SK-N-SH (cell line): ENCODE measurements around the gene FAM135A. TPM values are rescaled to one million over a fixed set of nuclear protein-coding genes. Genes with fewer than 3 reads are reported as not detected.

Experiments used
- CTCF ChIA-PET: fragments of 300-600, 350-600 bp; formaldehyde crosslinking; extraction: SDS; loops from one replicate; lab custom pipeline; 2021; lab: Yijun Ruan, JAX
- POLR2A ChIA-PET: fragments of 350-600 bp; sonication (Branson Sonifier 250); formaldehyde crosslinking; extraction: SDS; loops from one replicate; lab custom pipeline; 2020; ENCODE audit warnings: antibody characterized with exemption, inconsistent platforms; lab: Yijun Ruan, JAX
- DNase-seq: peaks from one replicate; pipeline ENCODE4 v3.0.0; 2012
- H2AFZ ChIP-seq: fragments of 200-600 bp; sonication (generic); 2 replicates; pipeline ENCODE4 v1.8.1; 2016; ENCODE audit warnings: antibody characterized with exemption, mild to moderate bottlenecking, low read depth
- H3F3A ChIP-seq: fragments of 200-600 bp; sonication (generic); replicated peaks from 2 replicates; pipeline ENCODE3; 2016; ENCODE audit warnings: antibody characterized with exemption, mild to moderate bottlenecking; ENCODE audit not compliant: insufficient read depth
- H3K27ac ChIP-seq, 2 experiments: fragments of 200-500 bp in 1 of 2; fragments of 200-600 bp in 1 of 2; sonication (Bioruptor generic) in 1 of 2; sonication (generic), shearing (Covaris generic) in 1 of 2; 2 replicates each; pipeline versions ENCODE4 v1.5.1 to v1.6.1; 2014 to 2016; ENCODE audit warnings: low read depth in 2 of 2, inconsistent platforms in 1 of 2, low read length in 1 of 2, mild to moderate bottlenecking in 1 of 2, mixed read lengths in 1 of 2
- H3K27me3 ChIP-seq: fragments of 200-600 bp; sonication (generic), shearing (Covaris generic); 2 replicates; pipeline ENCODE4 v1.6.1; 2016; ENCODE audit warnings: mixed run types; ENCODE audit not compliant: insufficient read depth
- H3K36me3 ChIP-seq, 2 experiments: fragments of 200-500 bp in 1 of 2; fragments of 200-600 bp in 1 of 2; sonication (Bioruptor generic) in 1 of 2; sonication (generic) in 1 of 2; replicated peaks in 1 of 2; 2 replicates each; pipeline versions ENCODE3 to v1.5.1; 2014 to 2016; ENCODE audit warnings: low read length in 1 of 2, mild to moderate bottlenecking in 1 of 2; ENCODE audit not compliant: insufficient read depth in 2 of 2, control insufficient read depth in 1 of 2
- H3K4me1 ChIP-seq, 2 experiments: fragments of 200-500 bp in 1 of 2; fragments of 200-600 bp in 1 of 2; sonication (Bioruptor generic) in 1 of 2; sonication (generic), shearing (Covaris generic) in 1 of 2; 2 replicates each; pipeline versions ENCODE4 v1.5.1 to v1.6.1; 2014 to 2016; ENCODE audit warnings: low read depth in 1 of 2, low read length in 1 of 2, mixed run types in 1 of 2; ENCODE audit not compliant: insufficient read depth in 2 of 2, control insufficient read depth in 1 of 2
- H3K4me2 ChIP-seq: fragments of 200-600 bp; sonication (generic), shearing (Covaris generic); 2 replicates; pipeline ENCODE4 v1.6.1; 2017; ENCODE audit warnings: mixed run types
- H3K4me3 ChIP-seq, 2 experiments: fragments of 200-500 bp in 1 of 2; fragments of 200-600 bp in 1 of 2; sonication (Bioruptor generic) in 1 of 2; sonication (generic), shearing (Covaris generic) in 1 of 2; 2 replicates each; pipeline versions ENCODE4 v1.5.1 to v1.8.1; 2014 to 2016; ENCODE audit warnings: low read depth in 2 of 2, inconsistent platforms in 1 of 2, low read length in 1 of 2, mild to moderate bottlenecking in 1 of 2, mixed read lengths in 1 of 2, moderate library complexity in 1 of 2
- H3K79me2 ChIP-seq: fragments of 200-600 bp; sonication (generic); 2 replicates; pipeline ENCODE4 v1.8.1; 2017; ENCODE audit warnings: mild to moderate bottlenecking; ENCODE audit not compliant: insufficient read depth
- H3K9ac ChIP-seq: fragments of 200-600 bp; sonication (generic); 2 replicates; pipeline ENCODE4 v1.6.1; 2017; ENCODE audit warnings: mixed run types
- H3K9me2 ChIP-seq: fragments of 200-600 bp; sonication (generic); 2 replicates; pipeline ENCODE4 v1.6.1; 2017; ENCODE audit warnings: mixed run types
- H3K9me3 ChIP-seq: fragments of 200-600 bp; sonication (generic); 2 replicates; pipeline ENCODE4 v1.6.1; 2017; ENCODE audit warnings: mixed run types, mild to moderate bottlenecking, moderate library complexity
- H4K20me1 ChIP-seq: fragments of 200-600 bp; sonication (generic); 2 replicates; pipeline ENCODE4 v1.6.1; 2017; ENCODE audit warnings: mild to moderate bottlenecking, mixed run types; ENCODE audit not compliant: insufficient read depth
- CHD2 ChIP-seq: fragments of 150-350 bp; IDR thresholded peaks from 2 replicates; pipeline ENCODE4 v1.6.1; 2018; ENCODE audit warnings: low read length; ENCODE audit not compliant: partially characterized antibody
- EP300 ChIP-seq, 2 experiments: IDR thresholded peaks; 2 replicates each; pipeline versions ENCODE4 v1.4.0 to v1.6.1; 2012; ENCODE audit warnings: borderline replicate concordance in 1 of 2, low read depth in 1 of 2, low read length in 1 of 2
- EZH2phosphoT487 ChIP-seq: fragments of 200-600 bp; sonication (generic); IDR thresholded peaks from 2 replicates; pipeline ENCODE4 v1.6.1; 2017; ENCODE audit warnings: low read depth, mixed run types, mild to moderate bottlenecking, antibody characterized with exemption, moderate library complexity, borderline replicate concordance
- FOSL2 ChIP-seq: IDR thresholded peaks from 2 replicates; pipeline ENCODE4 v1.4.0; 2012; ENCODE audit warnings: low read depth, mild to moderate bottlenecking, moderate library complexity, borderline replicate concordance
- FOXM1 ChIP-seq: IDR thresholded peaks from 2 replicates; pipeline ENCODE4 v1.4.0; 2012; ENCODE audit warnings: low read depth, mild to moderate bottlenecking
- GABPA ChIP-seq: IDR thresholded peaks from 2 replicates; pipeline ENCODE4 v1.4.0; 2012; ENCODE audit warnings: low read depth, mild to moderate bottlenecking
- JUND ChIP-seq: IDR thresholded peaks from 2 replicates; pipeline ENCODE4 v1.4.0; 2012
- MEF2A ChIP-seq: IDR thresholded peaks from 2 replicates; pipeline ENCODE4 v1.4.0; 2012; ENCODE audit warnings: low read depth, borderline replicate concordance
- NFIC ChIP-seq: IDR thresholded peaks from 2 replicates; pipeline ENCODE4 v1.4.0; 2012; ENCODE audit warnings: borderline replicate concordance
- RCOR1 ChIP-seq: fragments of 150-350 bp; IDR thresholded peaks from 2 replicates; pipeline ENCODE4 v1.6.1; 2017; ENCODE audit warnings: antibody characterized with exemption, low read length
- RFX5 ChIP-seq: IDR thresholded peaks from 2 replicates; pipeline ENCODE4 v1.6.1; 2012; ENCODE audit warnings: mild to moderate bottlenecking, improper control_type of control experiment, low read length
- SIN3A ChIP-seq: IDR thresholded peaks from 2 replicates; pipeline ENCODE4 v1.6.1; 2012; ENCODE audit warnings: low read depth, mild to moderate bottlenecking, low read length, moderate library complexity, borderline replicate concordance
- TCF12 ChIP-seq: IDR thresholded peaks from 2 replicates; pipeline ENCODE4 v1.4.0; 2012
- TEAD4 ChIP-seq: IDR thresholded peaks from 2 replicates; pipeline ENCODE4 v1.4.0; 2012; ENCODE audit warnings: mild to moderate bottlenecking, borderline replicate concordance; ENCODE audit not compliant: insufficient read depth
- WGBS: methylation state at CpG from one replicate; pipeline ENCODE4 v1.1.6; 2017; ENCODE audit warnings: low lambda C conversion rate; 5-methylcytosine and 5-hydroxymethylcytosine counted together
- polyA plus RNA-seq, 3 experiments: library from polyadenylated mRNA; depleted of rRNA; stranded (reverse); fragments of >200 nt; gene quantifications; 2 replicates each; pipeline ENCODE4 v1.2.3, GENCODE V29; 2012
- TF ChIP-seq, protein P1 (sequence below): IDR thresholded peaks from 2 replicates; pipeline ENCODE4; 2012
- TF ChIP-seq, protein P2 (sequence below): IDR thresholded peaks from 2 replicates; pipeline ENCODE4 v1.4.0; 2012; ENCODE audit warnings: low read depth, borderline replicate concordance
- TF ChIP-seq, protein P3 (sequence below): fragments of 200-600 bp; sonication (generic); IDR thresholded peaks from 2 replicates; pipeline ENCODE4 v1.6.1; 2017; ENCODE audit warnings: antibody characterized with exemption, mild to moderate bottlenecking, moderate library complexity

The FAM135A gene
- polyA plus RNA-seq, 1 of the 3 experiments (the other 2 are of a cell fraction) = 2.6 TPM

DNA sequence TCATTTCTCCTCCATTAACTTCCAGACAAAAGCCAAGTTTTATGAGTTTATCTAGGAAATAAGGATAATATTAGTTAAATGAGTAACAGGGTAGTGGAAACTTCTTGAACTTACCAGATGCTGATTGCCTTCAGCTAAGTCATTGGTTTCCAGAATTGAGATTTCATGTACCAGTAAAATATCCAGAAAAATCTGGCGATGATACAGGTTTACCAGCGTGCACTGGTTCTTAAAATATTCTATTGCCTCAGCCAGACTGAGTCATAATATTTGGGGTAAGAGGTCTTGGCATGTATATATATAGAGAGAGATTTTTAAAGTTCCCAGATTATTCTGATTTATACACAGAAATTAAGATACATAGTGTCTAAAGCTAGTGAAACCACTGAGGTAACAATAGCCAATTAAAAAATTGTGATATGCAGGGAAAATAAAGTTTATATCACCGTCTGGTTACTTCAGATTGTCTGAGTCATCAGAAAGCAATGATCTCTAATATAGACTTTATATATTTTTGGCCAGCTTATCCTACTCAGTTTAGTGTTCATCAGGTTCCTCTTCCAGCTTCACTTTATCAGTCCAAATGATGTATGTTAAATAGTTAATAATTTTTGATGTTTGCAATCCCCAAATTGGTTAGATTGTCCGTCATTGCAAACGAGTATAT, 113.9 kb downstream of the FAM135A start:
- ChIA-PET POLR2A (no interaction called here), CTCF (interaction anchor here (0.6 to 0.9 kb wide), 3 partner anchors 156 to 160 kb away, joined by 3 read pairs; no protein-coding TSS in a partner anchor)
- DNase-seq = no peak
- Histone ChIP-seq H3K4me2 (no peak overlapping the region), H3K36me3 (peaks cover 0 to 4% of the 10 kb centered on the region in 2 experiments), H3F3A (no peaks in the 10 kb centered on the region), H3K27me3 (no peaks in the 10 kb centered on the region), H3K4me3 (no peak overlapping the region), H4K20me1 (no peaks in the 10 kb centered on the region), H3K79me2 (no peaks in the 10 kb centered on the region), H3K9ac (no peak overlapping the region), H3K27ac (no peak overlapping the region), H2AFZ (no peak overlapping the region), H3K4me1 (no peaks in the 10 kb centered on the region), H3K9me3 (no peaks in the 10 kb centered on the region), H3K9me2 (no peaks in the 10 kb centered on the region)
- 88% methylated on average over 5 of the region's 5 CpGs for WGBS
- TF ChIP-seq RFX5 (no peak), RCOR1 (no peak)

DNA sequence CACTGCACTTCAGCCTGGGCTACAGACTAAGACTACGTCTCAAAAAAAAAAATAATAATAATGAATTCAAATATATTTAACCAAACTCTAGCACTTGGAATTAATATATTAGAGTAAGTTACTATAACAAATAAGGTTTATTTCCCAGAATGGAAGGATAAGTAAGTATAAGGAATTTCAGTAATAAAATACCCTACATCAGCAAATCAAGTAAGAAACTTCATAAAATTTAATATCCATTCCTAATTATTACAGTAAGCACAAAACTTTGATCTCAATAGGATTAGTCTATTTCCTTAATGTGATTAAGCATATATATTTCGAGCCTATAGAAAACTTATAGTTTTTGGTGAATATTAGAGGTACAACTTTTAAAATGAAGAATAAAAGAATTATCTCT, 116.7 kb downstream of the FAM135A start:
- WGBS = over 99% methylated on average over 2 of the region's 2 CpGs
- CTCF ChIA-PET = no interaction called here

DNA sequence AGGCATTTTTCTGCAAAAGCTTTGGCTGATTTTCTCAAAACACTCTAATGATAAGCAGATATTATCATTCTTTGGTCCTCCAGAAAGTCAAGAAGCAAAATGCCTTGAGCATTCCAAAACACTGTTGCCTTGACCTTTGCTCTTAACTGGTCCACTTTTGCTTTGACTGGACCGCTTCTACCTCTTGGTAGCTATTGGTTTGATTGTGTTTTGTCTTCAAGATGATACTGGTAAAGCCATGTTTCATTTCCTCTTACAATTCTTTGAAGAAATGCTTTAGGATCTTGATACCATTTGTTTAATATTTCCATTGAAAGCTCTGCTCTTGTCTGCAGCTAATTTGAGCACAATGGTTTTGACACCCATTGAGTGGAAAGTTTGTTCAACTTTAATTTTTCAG, 117.8 kb downstream of the FAM135A start:
- Histone ChIP-seq H3K4me2 (no peak overlapping the region), H3K27ac (no peak overlapping the region), H3K4me3 (no peak overlapping the region), H3K9me3 (no peaks in the 10 kb centered on the region), H3K9ac (no peak overlapping the region), H3K9me2 (no peaks in the 10 kb centered on the region), H2AFZ (no peak overlapping the region), H3K79me2 (no peaks in the 10 kb centered on the region), H3K4me1 (no peaks in the 10 kb centered on the region), H3K36me3 (peaks cover 0 to 3% of the 10 kb centered on the region in 2 experiments), H3F3A (no peaks in the 10 kb centered on the region), H3K27me3 (no peaks in the 10 kb centered on the region), H4K20me1 (no peaks in the 10 kb centered on the region)
- ChIA-PET CTCF (interaction anchor here (0.6 kb wide), 1 partner anchor 979 kb away, joined by 3 read pairs; no protein-coding TSS in a partner anchor), POLR2A (no interaction called here)
- 94% methylated on average over 1 of the region's 1 CpG for WGBS
- DNase-seq = no peak
- TF ChIP-seq EP300 (IDR thresholded peaks at IDR 0.05; ENCODE audit: borderline replicate concordance in 1 of 2, low read depth in 1 of 2, low read length in 1 of 2) = no peak
- no peak for TF ChIP-seq FOXM1
- TF ChIP-seq TCF12 = no peak
- no peak for TF ChIP-seq TEAD4
- no peak for TF ChIP-seq JUND
- no peak for TF ChIP-seq FOSL2
- TF ChIP-seq, protein P1, sequence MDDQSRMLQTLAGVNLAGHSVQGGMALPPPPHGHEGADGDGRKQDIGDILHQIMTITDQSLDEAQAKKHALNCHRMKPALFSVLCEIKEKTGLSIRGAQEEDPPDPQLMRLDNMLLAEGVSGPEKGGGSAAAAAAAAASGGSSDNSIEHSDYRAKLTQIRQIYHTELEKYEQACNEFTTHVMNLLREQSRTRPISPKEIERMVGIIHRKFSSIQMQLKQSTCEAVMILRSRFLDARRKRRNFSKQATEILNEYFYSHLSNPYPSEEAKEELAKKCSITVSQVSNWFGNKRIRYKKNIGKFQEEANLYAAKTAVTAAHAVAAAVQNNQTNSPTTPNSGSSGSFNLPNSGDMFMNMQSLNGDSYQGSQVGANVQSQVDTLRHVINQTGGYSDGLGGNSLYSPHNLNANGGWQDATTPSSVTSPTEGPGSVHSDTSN = no peak
- no peak for TF ChIP-seq SIN3A
- no peak for TF ChIP-seq EZH2phosphoT487
- TF ChIP-seq GABPA = no peak
- TF ChIP-seq, protein P2, sequence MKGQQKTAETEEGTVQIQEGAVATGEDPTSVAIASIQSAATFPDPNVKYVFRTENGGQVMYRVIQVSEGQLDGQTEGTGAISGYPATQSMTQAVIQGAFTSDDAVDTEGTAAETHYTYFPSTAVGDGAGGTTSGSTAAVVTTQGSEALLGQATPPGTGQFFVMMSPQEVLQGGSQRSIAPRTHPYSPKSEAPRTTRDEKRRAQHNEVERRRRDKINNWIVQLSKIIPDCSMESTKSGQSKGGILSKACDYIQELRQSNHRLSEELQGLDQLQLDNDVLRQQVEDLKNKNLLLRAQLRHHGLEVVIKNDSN = no peak
- TF ChIP-seq NFIC = no peak
- TF ChIP-seq CHD2 = no peak

More for the DNA sequence above, 116.7 kb downstream of the FAM135A start:
- Histone ChIP-seq H3K27ac (no peak overlapping the region), H3K9me2 (no peaks in the 10 kb centered on the region), H3K79me2 (no peaks in the 10 kb centered on the region)
- TF ChIP-seq CHD2 (no peak), FOSL2 (no peak), MEF2A (no peak), JUND (no peak), TEAD4 (no peak), GABPA (no peak)
- TF ChIP-seq, protein P3, sequence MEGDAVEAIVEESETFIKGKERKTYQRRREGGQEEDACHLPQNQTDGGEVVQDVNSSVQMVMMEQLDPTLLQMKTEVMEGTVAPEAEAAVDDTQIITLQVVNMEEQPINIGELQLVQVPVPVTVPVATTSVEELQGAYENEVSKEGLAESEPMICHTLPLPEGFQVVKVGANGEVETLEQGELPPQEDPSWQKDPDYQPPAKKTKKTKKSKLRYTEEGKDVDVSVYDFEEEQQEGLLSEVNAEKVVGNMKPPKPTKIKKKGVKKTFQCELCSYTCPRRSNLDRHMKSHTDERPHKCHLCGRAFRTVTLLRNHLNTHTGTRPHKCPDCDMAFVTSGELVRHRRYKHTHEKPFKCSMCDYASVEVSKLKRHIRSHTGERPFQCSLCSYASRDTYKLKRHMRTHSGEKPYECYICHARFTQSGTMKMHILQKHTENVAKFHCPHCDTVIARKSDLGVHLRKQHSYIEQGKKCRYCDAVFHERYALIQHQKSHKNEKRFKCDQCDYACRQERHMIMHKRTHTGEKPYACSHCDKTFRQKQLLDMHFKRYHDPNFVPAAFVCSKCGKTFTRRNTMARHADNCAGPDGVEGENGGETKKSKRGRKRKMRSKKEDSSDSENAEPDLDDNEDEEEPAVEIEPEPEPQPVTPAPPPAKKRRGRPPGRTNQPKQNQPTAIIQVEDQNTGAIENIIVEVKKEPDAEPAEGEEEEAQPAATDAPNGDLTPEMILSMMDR = no peak
- TF ChIP-seq, all 33 proteins: peak for 0
- Histone ChIP-seq H3K9me3 (no peaks in the 10 kb centered on the region), H3K4me2 (no peak overlapping the region), H4K20me1 (no peaks in the 10 kb centered on the region), H3K4me3 (no peak overlapping the region), H3K27me3 (no peaks in the 10 kb centered on the region), H3F3A (no peaks in the 10 kb centered on the region), H3K4me1 (no peaks in the 10 kb centered on the region), H2AFZ (no peak overlapping the region), H3K9ac (no peak overlapping the region), H3K36me3 (peaks cover 0 to under 1% of the 10 kb centered on the region in 2 experiments)
- POLR2A ChIA-PET = no interaction called here
- DNase-seq = no peak
